Effector memory CD4-positive, alpha-beta T cell (primary cell): Measurements from ENCODE around the gene RNF222.

ENCODE experiments used
- DNase-seq, 3 donors: peaks; one replicate each; pipeline ENCODE4 v3.0.0-alpha.2; 2020
- H3K27ac ChIP-seq: 2 replicates; pipeline ENCODE4 v1.7.0; 2013; ENCODE audit warnings: mild to moderate bottlenecking, low read length, moderate library complexity; ENCODE audit not compliant: insufficient read depth, poor library complexity, severe bottlenecking
- H3K27me3 ChIP-seq: replicated peaks from 2 replicates; pipeline ENCODE4 v1.7.0; 2013; ENCODE audit warnings: mild to moderate bottlenecking, low read length; ENCODE audit not compliant: insufficient read depth, control insufficient read depth, poor library complexity, severe bottlenecking
- H3K36me3 ChIP-seq: 2 replicates; pipeline ENCODE4 v1.7.0; 2013; ENCODE audit warnings: mild to moderate bottlenecking, low read length, moderate library complexity; ENCODE audit not compliant: control insufficient read depth, insufficient read depth
- H3K4me1 ChIP-seq: 2 replicates; pipeline ENCODE4 v1.7.0; 2013; ENCODE audit warnings: low read length, mild to moderate bottlenecking; ENCODE audit not compliant: control insufficient read depth, insufficient read depth, poor library complexity, severe bottlenecking
- H3K4me3 ChIP-seq: 2 replicates; pipeline ENCODE4 v1.7.0; 2013; ENCODE audit warnings: low read length, low read depth, mild to moderate bottlenecking; ENCODE audit not compliant: insufficient read depth, poor library complexity, severe bottlenecking
- H3K9me3 ChIP-seq: 2 replicates; pipeline ENCODE4 v1.7.0; 2013; ENCODE audit warnings: mild to moderate bottlenecking, low read length, moderate library complexity; ENCODE audit not compliant: control insufficient read depth

RNF222 gene

GRCh38 chr17:8435245-8436168 lies 37.9 kb upstream of the RNF222 start, which contains the start of gene NDEL1:
TSS of gene NDEL1 (plus strand) at chr17:8435884. CDS start at chr17:8444272, 8,388 bp downstream.
- peaks cover 8% of the 10 kb centered on the region for H3K36me3 ChIP-seq
- peak within 1 kb of the TSS; percentile 99 for H3K27ac ChIP-seq
- peak within 1 kb of the TSS; percentile 75 for H3K4me3 ChIP-seq
- no peaks in the 10 kb centered on the region for H3K27me3 ChIP-seq
- no peaks in the 10 kb centered on the region for H3K9me3 ChIP-seq
- H3K4me1 ChIP-seq, result peaks cover 13% of the 10 kb centered on the region
- peak; percentile 97 to 99 (median 99) for DNase-seq

- no peaks in the 10 kb centered on the region for H3K27me3 ChIP-seq
- DNase-seq, result no peak
- peaks cover 4% of the 10 kb centered on the region for H3K4me1 ChIP-seq
- no peaks in the 10 kb centered on the region for H3K9me3 ChIP-seq
- no peak overlapping the region for H3K4me3 ChIP-seq
- no peaks in the 10 kb centered on the region for H3K36me3 ChIP-seq
- H3K27ac ChIP-seq, result no peak overlapping the region
Observed at GRCh38 chr17:8430966-8431365, 33.3 kb upstream of the RNF222 start.

- Histone ChIP-seq H3K9me3 (no peaks in the 10 kb centered on the region), H3K4me3 (no peak overlapping the region), H3K27me3 (peaks cover 1% of the 10 kb centered on the region), H3K27ac (no peak overlapping the region), H3K36me3 (no peaks in the 10 kb centered on the region), H3K4me1 (no peaks in the 10 kb centered on the region)
- no peak for DNase-seq
Observed at GRCh38 chr17:8426802-8427201, 29.2 kb upstream of the RNF222 start.

- H3K4me3 ChIP-seq, result no peak overlapping the region
- H3K9me3 ChIP-seq, result no peaks in the 10 kb centered on the region
- H3K27ac ChIP-seq, result no peak overlapping the region
- peaks cover 4% of the 10 kb centered on the region for H3K27me3 ChIP-seq
- no peaks in the 10 kb centered on the region for H3K36me3 ChIP-seq
- H3K4me1 ChIP-seq, result no peaks in the 10 kb centered on the region
- no peak for DNase-seq
Observed at GRCh38 chr17:8426094-8426720, 28.6 kb upstream of the RNF222 start.

GRCh38 chr17:8421571-8421970 lies 23.9 kb upstream of the RNF222 start:
- Histone ChIP-seq H3K27ac (no peak overlapping the region), H3K4me3 (no peak overlapping the region), H3K4me1 (no peaks in the 10 kb centered on the region), H3K9me3 (no peaks in the 10 kb centered on the region), H3K27me3 (peaks cover 4% of the 10 kb centered on the region), H3K36me3 (no peaks in the 10 kb centered on the region)
- no peak for DNase-seq

- Histone ChIP-seq H3K36me3 (no peaks in the 10 kb centered on the region), H3K27me3 (peaks cover 4% of the 10 kb centered on the region), H3K9me3 (no peaks in the 10 kb centered on the region), H3K4me1 (no peaks in the 10 kb centered on the region), H3K4me3 (no peak overlapping the region), H3K27ac (no peak overlapping the region)
- DNase-seq, result no peak
Observed at GRCh38 chr17:8420041-8420934, 22.7 kb upstream of the RNF222 start.

GRCh38 chr17:8419305-8419704 lies 21.7 kb upstream of the RNF222 start:
- Histone ChIP-seq H3K27ac (no peak overlapping the region), H3K4me1 (no peaks in the 10 kb centered on the region), H3K9me3 (no peaks in the 10 kb centered on the region)

GRCh38 chr17:8418471-8418870 lies 20.8 kb upstream of the RNF222 start:
- Histone ChIP-seq H3K27me3 (peaks cover 4% of the 10 kb centered on the region), H3K36me3 (no peaks in the 10 kb centered on the region), H3K4me1 (peaks cover 1% of the 10 kb centered on the region), H3K9me3 (no peaks in the 10 kb centered on the region), H3K27ac (no peak overlapping the region), H3K4me3 (no peak overlapping the region)
- no peak for DNase-seq

More at GRCh38 chr17:8419305-8419704, 21.7 kb upstream of the RNF222 start:
- DNase-seq, result no peak
- Histone ChIP-seq H3K4me3 (no peak overlapping the region), H3K36me3 (no peaks in the 10 kb centered on the region), H3K27me3 (peaks cover 4% of the 10 kb centered on the region)

- peaks cover 7% of the 10 kb centered on the region for H3K4me1 ChIP-seq
- no peaks in the 10 kb centered on the region for H3K36me3 ChIP-seq
- H3K27ac ChIP-seq, result no peak overlapping the region
- no peaks in the 10 kb centered on the region for H3K9me3 ChIP-seq
- no peak for DNase-seq
- no peak overlapping the region for H3K4me3 ChIP-seq
- H3K27me3 ChIP-seq, result peaks cover 4% of the 10 kb centered on the region
Observed at GRCh38 chr17:8417806-8418205, 20.2 kb upstream of the RNF222 start.
